Thoracic aorta (tissue), 2 donors: Measurements from ENCODE around the gene JAK2. TPM values are rescaled to one million over a fixed set of nuclear protein-coding genes. Genes with fewer than 3 reads are reported as not detected.

Experiments
- ATAC-seq: fragments of 150-250 bp; one replicate; pipeline ENCODE4 v1.8.0; 2017; ENCODE audit warnings: low read depth; ENCODE audit not compliant: insufficient number of reproducible peaks, low FRiP score
- DNase-seq: peaks from one replicate; pipeline ENCODE4 v3.0.0-alpha.2; 2020; ENCODE audit warnings: low spot score
- H3K27ac ChIP-seq, 2 donors: fragments of 200-600 bp; sonication (generic); 1 replicate in 1 of 2; 2 replicates in 1 of 2; pipeline ENCODE4 v1.5.1; 2016; ENCODE audit warnings: mild to moderate bottlenecking in 2 of 2, moderate library complexity in 2 of 2
- H3K27me3 ChIP-seq: fragments of 200-600 bp; sonication (generic); replicated peaks from 2 replicates; pipeline ENCODE4 v1.6.0; 2016; ENCODE audit warnings: mild to moderate bottlenecking; ENCODE audit not compliant: insufficient read depth
- H3K36me3 ChIP-seq: fragments of 200-600 bp; sonication (generic); one replicate; pipeline ENCODE4 v1.5.1; 2016
- H3K4me1 ChIP-seq, 2 donors: fragments of 200-600 bp; sonication (generic); 1 replicate in 1 of 2; 2 replicates in 1 of 2; pipeline versions ENCODE4 v1.5.1 to v1.6.0; 2016; ENCODE audit warnings: low read depth in 2 of 2, mild to moderate bottlenecking in 1 of 2; ENCODE audit not compliant: control insufficient read depth in 1 of 2
- H3K4me3 ChIP-seq: fragments of 200-600 bp; sonication (generic); 2 replicates; pipeline ENCODE4 v1.5.1; 2016; ENCODE audit warnings: mild to moderate bottlenecking
- H3K9me3 ChIP-seq: fragments of 200-600 bp; sonication (generic); 2 replicates; pipeline ENCODE4 v1.5.1; 2016
- CTCF ChIP-seq: fragments of 200-600 bp; sonication (generic); IDR thresholded peaks from one replicate; pipeline ENCODE4 v1.5.1; 2019; ENCODE audit warnings: antibody characterized with exemption
- total RNA-seq, 2 donors: library from RNA; depleted of rRNA; stranded (reverse); fragments of >200 nt; gene quantifications; one replicate each; pipeline versions ENCODE4 v1.1.0 to v1.2.3, GENCODE V29; 2016

Gene JAK2
- total RNA-seq = 10 to 100 TPM; 77.8 to 90.0 TPM

- Histone ChIP-seq H3K27ac (peak within 1 kb of the TSS; percentile 95 to 97), H3K27me3 (no peaks in the 10 kb centered on the region), H3K4me3 (peak within 1 kb of the TSS; percentile 88), H3K4me1 (peaks cover 23 to 59% of the 10 kb centered on the region in 2 donors), H3K36me3 (no peaks in the 10 kb centered on the region), H3K9me3 (no peaks in the 10 kb centered on the region)
- peak; percentile 87 for ATAC-seq
- peak; percentile 28 for TF ChIP-seq CTCF
- DNase-seq = peak; percentile 67
Measured at GRCh38 chr9:4984621-4985385, at the start of gene JAK2. Gene JAK2 (plus strand): TSS chr9:4985272. CDS start chr9:5021988, 36,716 bp downstream.

DNA sequence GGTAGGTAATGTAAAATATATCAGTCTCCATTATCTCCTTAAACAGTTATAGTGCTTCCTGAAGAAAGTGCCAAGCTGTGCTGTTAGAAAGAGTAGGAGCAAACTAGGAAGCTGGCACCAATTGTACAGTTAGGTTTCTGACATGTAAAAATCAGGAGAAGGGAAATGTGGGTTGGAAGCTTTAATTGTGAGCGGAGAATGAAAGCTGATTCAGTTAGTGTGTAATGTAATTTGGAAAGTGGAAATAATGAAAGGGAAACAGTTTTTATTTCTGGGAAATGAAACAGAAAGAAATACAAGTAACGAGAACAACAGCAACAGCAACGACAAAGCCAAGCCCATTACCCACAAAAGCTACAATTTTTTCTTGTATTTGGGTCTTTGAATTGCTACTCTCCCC lies 48.8 kb upstream of the JAK2 start:
- no peaks in the 10 kb centered on the region for H3K9me3 ChIP-seq
- no peak for TF ChIP-seq CTCF
- H3K36me3 ChIP-seq = no peaks in the 10 kb centered on the region
- H3K4me1 ChIP-seq = peaks cover 29 to 80% of the 10 kb centered on the region in 2 donors
- peak overlapping the region; percentile 35 for H3K4me3 ChIP-seq
- H3K27me3 ChIP-seq = no peaks in the 10 kb centered on the region
- ATAC-seq (no peak), DNase-seq (no peak)
- peak overlapping the region; percentile 4 to 5 for H3K27ac ChIP-seq

GRCh38 chr9:4936823-4937222 lies 48.2 kb upstream of the JAK2 start:
- DNase-seq (no peak), ATAC-seq (no peak)
- H3K9me3 ChIP-seq = no peaks in the 10 kb centered on the region
- peaks cover 29 to 84% of the 10 kb centered on the region in 2 donors for H3K4me1 ChIP-seq
- no peaks in the 10 kb centered on the region for H3K36me3 ChIP-seq
- no peak for TF ChIP-seq CTCF
- H3K4me3 ChIP-seq = no peak overlapping the region
- H3K27me3 ChIP-seq = no peaks in the 10 kb centered on the region
- H3K27ac ChIP-seq = peak overlapping the region in 1 of 2 donors; percentile 1

- ATAC-seq = no peak
- Histone ChIP-seq H3K4me1 (peaks cover 34 to 86% of the 10 kb centered on the region in 2 donors), H3K27me3 (no peaks in the 10 kb centered on the region), H3K9me3 (no peaks in the 10 kb centered on the region), H3K4me3 (no peak overlapping the region), H3K27ac (peak overlapping the region in 1 of 2 donors; percentile 1), H3K36me3 (no peaks in the 10 kb centered on the region)
- TF ChIP-seq CTCF = no peak
- no peak for DNase-seq
Measured at GRCh38 chr9:4937446-4937845, 47.6 kb upstream of the JAK2 start.

- Histone ChIP-seq H3K27me3 (no peaks in the 10 kb centered on the region), H3K4me1 (peaks cover 36 to 86% of the 10 kb centered on the region in 2 donors), H3K36me3 (no peaks in the 10 kb centered on the region), H3K27ac (peak overlapping the region; percentile 48 to 59), H3K4me3 (no peak overlapping the region), H3K9me3 (no peaks in the 10 kb centered on the region)
- ATAC-seq (no peak), DNase-seq (no peak)
- TF ChIP-seq CTCF = no peak
Measured at GRCh38 chr9:4938496-4938895, 46.6 kb upstream of the JAK2 start.
